Measurements from ENCODE around the gene RIMBP2. TPM values are rescaled to one million over a fixed set of nuclear protein-coding genes. Genes with fewer than 3 reads are reported as not detected.
"Not testable (repeated sequence)": the region's sequence is repeated elsewhere in the genome, so short reads cannot be mapped to it uniquely, and the experiment has no call there.

Gene RIMBP2
- total and polyA plus RNA-seq, 8 donors: 0.42 to 19.0 (median 16.1) TPM

DNA sequence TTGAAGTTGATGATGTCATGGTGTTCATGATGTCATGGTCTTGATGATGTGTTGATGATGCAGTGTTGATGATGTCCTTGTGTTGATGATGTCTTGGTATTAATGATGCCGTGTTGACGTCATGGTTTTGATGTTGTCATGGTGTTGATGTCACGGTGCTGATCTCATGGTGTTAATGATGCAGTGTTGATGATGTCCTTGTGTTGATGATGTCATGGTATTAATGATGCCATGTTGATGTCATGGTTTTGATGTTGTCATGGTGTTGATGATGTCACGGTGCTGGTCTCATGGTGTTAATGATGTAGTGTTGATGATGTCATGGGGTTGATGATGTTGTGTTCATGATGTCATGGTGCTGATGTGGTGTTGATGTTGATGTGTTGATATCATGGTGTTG, 48.0 kb upstream of the RIMBP2 start:
- Histone ChIP-seq H3K36me3 (no peaks in the 10 kb centered on the region), H3K27ac (no peak overlapping the region), H3K4me1 (no peaks in the 10 kb centered on the region), H3K4me3 (no peak overlapping the region), H3K27me3 (peaks cover 0 to 33% of the 10 kb centered on the region in 2 donors), H3K9me3 (peaks cover 0 to 4% of the 10 kb centered on the region in 2 donors)
- ATAC-seq (no peak), DNase-seq (no peak)
- TF ChIP-seq, protein P1, sequence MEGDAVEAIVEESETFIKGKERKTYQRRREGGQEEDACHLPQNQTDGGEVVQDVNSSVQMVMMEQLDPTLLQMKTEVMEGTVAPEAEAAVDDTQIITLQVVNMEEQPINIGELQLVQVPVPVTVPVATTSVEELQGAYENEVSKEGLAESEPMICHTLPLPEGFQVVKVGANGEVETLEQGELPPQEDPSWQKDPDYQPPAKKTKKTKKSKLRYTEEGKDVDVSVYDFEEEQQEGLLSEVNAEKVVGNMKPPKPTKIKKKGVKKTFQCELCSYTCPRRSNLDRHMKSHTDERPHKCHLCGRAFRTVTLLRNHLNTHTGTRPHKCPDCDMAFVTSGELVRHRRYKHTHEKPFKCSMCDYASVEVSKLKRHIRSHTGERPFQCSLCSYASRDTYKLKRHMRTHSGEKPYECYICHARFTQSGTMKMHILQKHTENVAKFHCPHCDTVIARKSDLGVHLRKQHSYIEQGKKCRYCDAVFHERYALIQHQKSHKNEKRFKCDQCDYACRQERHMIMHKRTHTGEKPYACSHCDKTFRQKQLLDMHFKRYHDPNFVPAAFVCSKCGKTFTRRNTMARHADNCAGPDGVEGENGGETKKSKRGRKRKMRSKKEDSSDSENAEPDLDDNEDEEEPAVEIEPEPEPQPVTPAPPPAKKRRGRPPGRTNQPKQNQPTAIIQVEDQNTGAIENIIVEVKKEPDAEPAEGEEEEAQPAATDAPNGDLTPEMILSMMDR (IDR thresholded peaks at IDR 0.05): no peak
- intact Hi-C loops (cut with DNase I): no loop called here

DNA sequence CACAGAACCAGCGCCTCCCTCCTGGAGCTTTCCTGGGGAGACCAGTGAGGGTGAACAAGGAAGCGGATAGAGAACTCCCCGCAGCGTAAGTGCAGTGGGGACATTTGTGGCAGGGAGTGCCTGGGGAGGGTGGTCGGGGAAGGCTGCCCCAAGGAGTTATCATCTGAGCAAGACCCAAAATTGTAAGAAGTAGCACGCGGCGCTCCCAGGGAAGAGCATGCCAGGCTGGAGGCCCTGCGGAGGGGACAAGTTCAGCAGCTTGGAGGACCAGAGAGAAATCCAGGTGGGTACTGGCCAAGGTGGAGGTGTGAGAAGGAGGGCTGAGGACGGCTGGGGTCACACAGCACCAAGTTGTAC, 46.2 kb upstream of the RIMBP2 start:
- no peak for DNase-seq
- Histone ChIP-seq H3K4me3 (no peak overlapping the region), H3K36me3 (no peaks in the 10 kb centered on the region), H3K27me3 (peaks cover 0 to 33% of the 10 kb centered on the region in 2 donors), H3K9me3 (peaks cover 0 to 4% of the 10 kb centered on the region in 2 donors), H3K27ac (no peak overlapping the region), H3K4me1 (no peaks in the 10 kb centered on the region)
- ATAC-seq: no peak
- intact Hi-C loops (cut with DNase I): no loop called here
- TF ChIP-seq, protein P1 (IDR thresholded peaks at IDR 0.05): no peak

DNA sequence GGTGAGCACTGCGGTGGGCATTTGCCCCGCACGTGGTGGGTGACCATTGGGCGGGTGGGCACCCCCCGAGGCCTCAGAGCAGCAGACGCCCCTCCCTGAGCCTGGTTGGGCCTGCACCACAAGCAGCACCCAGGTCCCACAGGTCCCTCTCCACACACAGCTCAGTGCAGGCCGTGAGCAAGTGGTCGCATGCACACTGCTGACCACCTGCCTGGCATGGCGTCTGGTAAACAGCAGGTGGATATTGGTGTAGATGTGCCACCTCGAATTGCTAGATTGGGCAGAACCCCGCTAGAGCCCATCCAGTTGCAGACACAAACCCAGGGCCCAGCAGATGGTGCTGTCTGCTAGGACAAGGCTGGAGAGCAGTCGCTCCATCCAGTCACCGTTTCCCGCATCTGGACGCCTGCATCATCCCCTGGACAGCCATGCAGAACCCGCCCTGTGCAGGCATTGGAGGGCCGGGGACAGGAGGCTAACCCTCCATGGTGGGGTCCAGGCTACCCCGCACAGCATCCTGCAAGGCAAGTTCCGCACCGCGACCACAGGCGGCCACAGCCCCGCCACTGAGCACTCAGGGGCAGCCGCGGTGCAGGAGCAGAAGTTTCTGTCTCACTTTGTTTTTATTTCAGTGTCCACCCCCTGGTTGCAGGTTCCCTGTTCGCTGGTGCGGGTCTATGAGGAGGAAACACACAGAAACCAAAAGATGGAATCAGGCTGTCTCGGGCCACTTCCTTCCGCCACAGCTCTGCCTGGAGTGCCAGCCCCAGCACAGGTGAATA, 45.6 kb upstream of the RIMBP2 start:
- DNase-seq (no peak), ATAC-seq (peak; percentile 77)
- Histone ChIP-seq H3K4me1 (no peaks in the 10 kb centered on the region), H3K27ac (no peak overlapping the region), H3K36me3 (no peaks in the 10 kb centered on the region), H3K27me3 (peaks cover 0 to 33% of the 10 kb centered on the region in 2 donors), H3K9me3 (peaks cover 0 to 4% of the 10 kb centered on the region in 2 donors), H3K4me3 (no peak overlapping the region)
- intact Hi-C loops (cut with DNase I): no loop called here
- TF ChIP-seq, protein P1 (IDR thresholded peaks at IDR 0.05): peak in 1 of 2 donors; percentile 23

DNA sequence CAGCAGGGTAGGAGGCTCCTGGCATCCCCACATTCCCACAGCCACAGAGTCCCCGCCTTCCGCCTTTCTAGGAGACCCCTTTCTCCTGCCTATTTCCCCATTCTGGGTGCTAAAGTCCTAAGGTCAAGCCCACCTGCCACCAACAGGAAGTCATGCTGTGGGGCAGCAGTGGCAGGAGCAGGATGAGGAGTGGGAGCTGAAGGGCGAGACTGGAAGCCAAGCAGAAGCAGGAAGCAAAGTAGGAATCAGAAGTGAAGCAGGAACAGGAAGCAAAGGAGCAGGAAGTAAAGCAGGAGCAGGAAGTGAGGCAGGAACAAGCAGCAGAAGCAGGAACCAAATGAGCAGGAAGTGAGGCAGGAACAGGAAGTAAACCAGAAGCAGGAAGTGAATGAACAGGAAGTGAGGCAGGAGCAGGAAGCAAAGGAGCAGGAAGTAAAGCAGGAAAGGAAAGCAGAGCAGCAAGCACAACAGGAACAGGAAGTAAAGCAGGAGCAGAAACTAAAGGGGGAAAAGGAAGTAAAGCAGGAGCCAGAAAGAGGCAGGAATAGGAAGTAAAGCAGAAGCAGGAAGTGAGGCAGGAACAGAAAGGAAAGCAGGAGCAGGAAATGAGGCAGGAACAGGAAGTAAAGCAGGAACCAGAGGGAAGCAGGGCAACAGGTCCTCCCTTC, 38.3 kb upstream of the RIMBP2 start:
- H3K27me3 ChIP-seq: peaks cover 0 to 11% of the 10 kb centered on the region in 2 donors
- TF ChIP-seq, protein P1 (IDR thresholded peaks at IDR 0.05): no peak
- H3K9me3 ChIP-seq: peaks cover 0 to 9% of the 10 kb centered on the region in 2 donors
- no peak overlapping the region for H3K4me3 ChIP-seq
- intact Hi-C loops (cut with DNase I): no loop called here
- ATAC-seq (no peak), DNase-seq (no peak)
- no peaks in the 10 kb centered on the region for H3K4me1 ChIP-seq
- H3K36me3 ChIP-seq: no peaks in the 10 kb centered on the region
- H3K27ac ChIP-seq: peak overlapping the region in 1 of 2 donors; percentile 41

DNA sequence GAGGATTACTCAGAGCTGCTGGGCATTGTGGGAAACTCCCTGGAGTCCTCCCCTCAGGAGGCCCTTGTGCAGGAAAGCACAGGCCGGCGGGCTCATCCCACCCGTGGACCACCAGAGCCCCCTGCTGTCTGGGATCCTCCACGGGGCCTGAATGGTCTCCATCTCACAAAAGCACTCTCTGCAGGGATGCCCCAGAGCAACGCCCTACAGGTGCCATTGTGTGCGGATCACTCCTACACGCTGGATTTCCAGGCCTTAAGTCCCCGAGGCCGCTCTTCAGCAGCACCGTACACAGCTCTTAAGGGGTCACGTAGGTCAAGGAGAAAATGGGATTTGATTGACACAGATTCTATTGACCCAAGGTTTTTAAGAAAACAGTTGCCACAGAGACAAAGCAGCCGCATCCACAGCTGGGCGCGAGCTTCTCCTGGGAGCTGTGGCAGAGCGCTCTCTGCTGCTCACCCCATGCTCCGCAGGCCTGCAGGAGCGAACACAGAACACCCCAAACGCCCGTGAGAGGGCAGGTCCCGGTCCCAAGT, 36.7 kb upstream of the RIMBP2 start:
- Histone ChIP-seq H3K36me3 (no peaks in the 10 kb centered on the region), H3K4me1 (no peaks in the 10 kb centered on the region), H3K4me3 (no peak overlapping the region), H3K27ac (no peak overlapping the region), H3K9me3 (peaks cover 0 to 9% of the 10 kb centered on the region in 2 donors), H3K27me3 (peaks cover 0 to 22% of the 10 kb centered on the region in 2 donors)
- ATAC-seq (no peak), DNase-seq (no peak)
- intact Hi-C loops (cut with DNase I): no loop called here
- TF ChIP-seq, protein P1 (IDR thresholded peaks at IDR 0.05): no peak

DNA sequence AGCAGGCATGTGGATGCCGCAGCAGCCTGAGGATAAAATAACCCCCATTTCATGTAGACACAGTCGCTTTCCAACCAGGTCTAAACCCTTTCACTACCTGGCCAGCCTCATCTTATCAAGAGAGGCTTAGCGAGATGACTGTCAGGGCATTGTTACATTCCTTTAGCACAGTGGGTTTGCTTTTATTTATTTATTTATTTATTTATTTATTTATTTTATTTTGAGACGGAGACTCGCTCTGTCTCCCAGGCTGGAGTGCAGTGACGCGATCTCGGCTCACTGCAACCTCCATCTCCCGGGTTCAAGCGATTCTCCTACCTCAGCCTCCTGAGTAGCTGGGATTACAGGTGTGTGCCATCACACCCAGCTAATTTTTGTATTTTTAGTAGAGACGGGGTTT, 35.9 kb upstream of the RIMBP2 start:
- H3K27ac ChIP-seq; intact Hi-C loops (cut with DNase I); DNase-seq; H3K4me1 ChIP-seq; H3K9me3 ChIP-seq; ATAC-seq; H3K4me3 ChIP-seq; H3K36me3 ChIP-seq: not testable (repeated sequence)
- H3K27me3 ChIP-seq: peaks cover 0 to 27% of the 10 kb centered on the region in 2 donors
